Lung (tissue), 12 donors: Measurements from ENCODE around the gene TMEM98. TPM values are rescaled to one million over a fixed set of nuclear protein-coding genes. Genes with fewer than 3 reads are reported as not detected.

ENCODE experiments used
- ATAC-seq: fragments of 200-7000 bp; cut with Tn5 transposase; one replicate; pipeline ENCODE4 v1.9.1; 2020; ENCODE audit warnings: moderate number of reproducible peaks; ENCODE audit not compliant: insufficient read depth, low FRiP score
- DNase-seq, 3 donors: peaks; one replicate each; pipeline ENCODE4 v3.0.0-alpha.2; 2013 to 2017
- H3K27ac ChIP-seq, 2 donors: one replicate each; pipeline ENCODE4 v1.5.1; 2013; ENCODE audit warnings: mild to moderate bottlenecking in 2 of 2, moderate library complexity in 2 of 2, control low read depth in 1 of 2, inconsistent platforms in 1 of 2, low read depth in 1 of 2, low read length in 1 of 2
- H3K27me3 ChIP-seq, 3 donors: one replicate each; pipeline ENCODE4 v1.5.1; 2013; ENCODE audit warnings: low read length in 2 of 3; ENCODE audit not compliant: control insufficient read depth in 3 of 3, insufficient read depth in 3 of 3
- H3K36me3 ChIP-seq, 4 donors: one replicate each; pipeline ENCODE4 v1.5.1; 2013; ENCODE audit warnings: low read length in 4 of 4, mild to moderate bottlenecking in 1 of 4, moderate library complexity in 1 of 4; ENCODE audit not compliant: control insufficient read depth in 4 of 4, insufficient read depth in 4 of 4
- H3K4me1 ChIP-seq, 5 donors: one replicate each; pipeline ENCODE4 v1.5.1; 2013; ENCODE audit warnings: low read length in 5 of 5, mild to moderate bottlenecking in 2 of 5, moderate library complexity in 1 of 5; ENCODE audit not compliant: control insufficient read depth in 5 of 5, insufficient read depth in 5 of 5
- H3K4me3 ChIP-seq: one replicate; pipeline ENCODE4 v1.5.1; 2013; ENCODE audit warnings: mild to moderate bottlenecking, control low read depth, moderate library complexity
- H3K9ac ChIP-seq, 2 donors: one replicate each; pipeline ENCODE4 v1.5.1; 2013; ENCODE audit warnings: low read length in 2 of 2, control low read depth in 1 of 2; ENCODE audit not compliant: insufficient read depth in 1 of 2
- H3K9me3 ChIP-seq, 4 donors: one replicate each; pipeline ENCODE4 v1.5.1; 2013; ENCODE audit warnings: low read length in 3 of 4, mild to moderate bottlenecking in 1 of 4, moderate library complexity in 1 of 4; ENCODE audit not compliant: control insufficient read depth in 4 of 4, insufficient read depth in 3 of 4
- CTCF ChIP-seq: IDR thresholded peaks from 2 replicates; pipeline ENCODE4 v1.5.1; 2012; ENCODE audit warnings: mild to moderate bottlenecking; ENCODE audit errors: control extremely low read depth, extremely low read depth
- WGBS, 2 donors: extraction: QIAGEN DNeasy Blood & Tissue Kit; methylation state at CpG; one replicate each; pipeline ENCODE4 v1.1.7; 2013; 5-methylcytosine and 5-hydroxymethylcytosine counted together
- polyA plus RNA-seq, 2 donors: library from polyadenylated mRNA; stranded (reverse); fragments of 200-250 nt; gene quantifications; one replicate each; pipeline ENCODE4 v1.2.1, GENCODE V29; 2013
- total RNA-seq, 2 donors: library from RNA; depleted of rRNA in 1 of 2; stranded (reverse); fragments of >200 nt in 1 of 2; gene quantifications; one replicate each; pipeline ENCODE4 v1.2.1, GENCODE V29; 2014 to 2021
- donor health status: control.
- donor health status: control.
- donor health status: Bipolar disorder and iron deficiency.
- donor health status: healthy.
- donor health status: DM: yes; HTN: yes; CAD: no.

Gene TMEM98
- total and polyA plus RNA-seq, 4 donors = 28.4 to 176 (median 46.3) TPM

GRCh38 chr17:32970281-32970680 lies 42.3 kb downstream of the TMEM98 start:
- Histone ChIP-seq H3K4me1 (no peaks in the 10 kb centered on the region), H3K27me3 (no peaks in the 10 kb centered on the region), H3K27ac (no peak overlapping the region), H3K4me3 (no peak overlapping the region), H3K9me3 (peaks cover 0 to 1% (median 0%) of the 10 kb centered on the region in 4 donors), H3K36me3 (no peaks in the 10 kb centered on the region), H3K9ac (no peak overlapping the region)
- ATAC-seq = no peak
- TF ChIP-seq CTCF = no peak
- DNase-seq = no peak
- WGBS, 2 donors = 86 to 87% methylated on average over 3 of the region's 3 CpGs

- no peak for TF ChIP-seq CTCF
- ATAC-seq (peak; percentile 34), DNase-seq (no peak)
- Histone ChIP-seq H3K27ac (no peak overlapping the region), H3K27me3 (no peaks in the 10 kb centered on the region), H3K4me3 (no peak overlapping the region), H3K4me1 (no peaks in the 10 kb centered on the region), H3K9ac (no peak overlapping the region), H3K36me3 (no peaks in the 10 kb centered on the region), H3K9me3 (peaks cover 0 to 1% (median 0%) of the 10 kb centered on the region in 4 donors)
- 30 to 42% methylated on average over 1 of the region's 1 CpG for WGBS, 2 donors
Measured at GRCh38 chr17:32971171-32971570, 43.2 kb downstream of the TMEM98 start.

GRCh38 chr17:32976131-32976530 lies 48.2 kb downstream of the TMEM98 start:
- H3K4me1 ChIP-seq = no peaks in the 10 kb centered on the region
- H3K4me3 ChIP-seq = no peak overlapping the region
- H3K9me3 ChIP-seq = peaks cover 0 to 3% (median 0%) of the 10 kb centered on the region in 4 donors
- H3K27me3 ChIP-seq = peaks cover 0 to 4% (median 0%) of the 10 kb centered on the region in 3 donors
- H3K36me3 ChIP-seq = no peaks in the 10 kb centered on the region
- H3K9ac ChIP-seq = no peak overlapping the region
- ATAC-seq (no peak), DNase-seq (no peak)
- TF ChIP-seq CTCF = no peak
- no peak overlapping the region for H3K27ac ChIP-seq
- 66 to 71% methylated on average over 4 of the region's 4 CpGs for WGBS, 2 donors

- Histone ChIP-seq H3K36me3 (no peaks in the 10 kb centered on the region), H3K27ac (no peak overlapping the region), H3K4me3 (no peak overlapping the region), H3K9ac (no peak overlapping the region), H3K27me3 (peaks cover 0 to 4% (median 0%) of the 10 kb centered on the region in 3 donors), H3K4me1 (no peaks in the 10 kb centered on the region), H3K9me3 (peaks cover 0 to 6% (median 0%) of the 10 kb centered on the region in 4 donors)
- TF ChIP-seq CTCF = no peak
- WGBS, 2 donors = 91 to 96% methylated on average over 1 of the region's 1 CpG
- ATAC-seq (no peak), DNase-seq (no peak)
Measured at GRCh38 chr17:32976605-32977004, 48.7 kb downstream of the TMEM98 start.
